ENCODE results near the gene MAF. TPM values are rescaled to one million over a fixed set of nuclear protein-coding genes. Genes with fewer than 3 reads are reported as not detected.

MAF gene
- total RNA-seq, 2 experiments from 2014 or later, result 36.0 to 36.2 TPM

DNA sequence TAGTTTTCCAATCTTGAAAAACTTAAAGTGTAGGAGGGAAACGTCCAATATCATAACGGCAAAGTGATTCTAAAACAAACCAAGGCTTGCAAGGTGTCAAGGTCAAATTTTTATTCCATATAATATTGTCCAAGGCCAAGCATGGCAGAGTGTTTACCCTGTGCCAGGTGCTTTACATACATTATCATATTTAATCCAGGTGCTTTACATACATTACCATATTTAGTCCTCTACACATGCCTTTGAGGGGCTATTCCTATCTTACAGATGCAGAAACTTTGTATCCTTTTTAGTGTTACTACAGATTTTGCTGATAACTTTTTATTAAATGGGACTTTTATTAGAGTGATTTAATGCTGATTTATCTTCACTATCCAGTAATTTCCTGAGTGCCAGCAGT, 23.9 kb downstream of the MAF start:
- H3K36me3 ChIP-seq (ENCODE audit: insufficient read depth, low read length), result no peaks in the 10 kb centered on the region
- no peak overlapping the region for H3K27ac ChIP-seq (ENCODE audit: low read depth in 1 of 2, low read length in 2 of 2)
- TF ChIP-seq, protein P1, sequence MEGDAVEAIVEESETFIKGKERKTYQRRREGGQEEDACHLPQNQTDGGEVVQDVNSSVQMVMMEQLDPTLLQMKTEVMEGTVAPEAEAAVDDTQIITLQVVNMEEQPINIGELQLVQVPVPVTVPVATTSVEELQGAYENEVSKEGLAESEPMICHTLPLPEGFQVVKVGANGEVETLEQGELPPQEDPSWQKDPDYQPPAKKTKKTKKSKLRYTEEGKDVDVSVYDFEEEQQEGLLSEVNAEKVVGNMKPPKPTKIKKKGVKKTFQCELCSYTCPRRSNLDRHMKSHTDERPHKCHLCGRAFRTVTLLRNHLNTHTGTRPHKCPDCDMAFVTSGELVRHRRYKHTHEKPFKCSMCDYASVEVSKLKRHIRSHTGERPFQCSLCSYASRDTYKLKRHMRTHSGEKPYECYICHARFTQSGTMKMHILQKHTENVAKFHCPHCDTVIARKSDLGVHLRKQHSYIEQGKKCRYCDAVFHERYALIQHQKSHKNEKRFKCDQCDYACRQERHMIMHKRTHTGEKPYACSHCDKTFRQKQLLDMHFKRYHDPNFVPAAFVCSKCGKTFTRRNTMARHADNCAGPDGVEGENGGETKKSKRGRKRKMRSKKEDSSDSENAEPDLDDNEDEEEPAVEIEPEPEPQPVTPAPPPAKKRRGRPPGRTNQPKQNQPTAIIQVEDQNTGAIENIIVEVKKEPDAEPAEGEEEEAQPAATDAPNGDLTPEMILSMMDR (IDR thresholded peaks at IDR 0.05), result no peak
- H3K27ac Mint-ChIP-seq, result no peak overlapping the region
- no peak overlapping the region for H3K4me3 Mint-ChIP-seq
- H3K27me3 ChIP-seq (ENCODE audit: control insufficient read depth in 1 of 2, insufficient read depth in 2 of 2, low read length in 2 of 2), result peaks cover 0 to 5% of the 10 kb centered on the region in 2 experiments
- no peaks in the 10 kb centered on the region for H3K9me3 ChIP-seq (ENCODE audit: control insufficient read depth in 1 of 2, insufficient read depth in 1 of 2, low read length in 2 of 2)
- ChIA-PET CTCF (no interaction called here), POLR2A (no interaction called here)
- no peak for ATAC-seq (ENCODE audit: poor library complexity)
- no peaks in the 10 kb centered on the region for H3K4me1 ChIP-seq (ENCODE audit: insufficient read depth, low read length)
- H3K4me3 ChIP-seq (ENCODE audit: low read length), result no peak overlapping the region
- peaks cover 32% of the 10 kb centered on the region for H3K27me3 Mint-ChIP-seq
- no peaks in the 10 kb centered on the region for H3K9me3 Mint-ChIP-seq
- no peaks in the 10 kb centered on the region for H3K4me1 Mint-ChIP-seq (ENCODE audit: low read depth)
- DNase-seq, result no peak
- H3K36me3 Mint-ChIP-seq (ENCODE audit: low read depth), result no peaks in the 10 kb centered on the region
- intact Hi-C loops (cut with DNase I, micrococcal nuclease), result no loop called here

DNA sequence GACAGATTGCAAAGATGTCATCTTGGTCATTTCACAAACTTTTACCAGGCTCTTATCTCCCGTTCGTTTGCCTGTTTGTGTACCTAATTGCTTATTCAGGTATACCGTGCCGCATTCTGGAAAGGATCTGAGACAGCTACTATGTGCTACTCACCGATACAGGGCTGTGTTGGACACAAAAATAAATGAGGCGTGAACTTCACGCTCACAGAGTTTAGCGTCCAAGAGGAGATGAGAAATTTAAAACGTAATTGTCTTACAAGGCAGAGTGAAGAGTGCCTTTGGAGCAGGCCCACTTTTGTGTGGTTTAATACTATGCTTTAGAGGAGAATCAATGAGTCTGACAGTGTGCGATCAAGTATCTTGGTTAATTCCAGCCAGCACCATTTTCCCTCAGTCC, 26.7 kb downstream of the MAF start:
- CTCF ChIA-PET, result no interaction called here
- no peaks in the 10 kb centered on the region for H3K36me3 Mint-ChIP-seq (ENCODE audit: low read depth)
- no peak overlapping the region for H3K4me3 Mint-ChIP-seq

DNA sequence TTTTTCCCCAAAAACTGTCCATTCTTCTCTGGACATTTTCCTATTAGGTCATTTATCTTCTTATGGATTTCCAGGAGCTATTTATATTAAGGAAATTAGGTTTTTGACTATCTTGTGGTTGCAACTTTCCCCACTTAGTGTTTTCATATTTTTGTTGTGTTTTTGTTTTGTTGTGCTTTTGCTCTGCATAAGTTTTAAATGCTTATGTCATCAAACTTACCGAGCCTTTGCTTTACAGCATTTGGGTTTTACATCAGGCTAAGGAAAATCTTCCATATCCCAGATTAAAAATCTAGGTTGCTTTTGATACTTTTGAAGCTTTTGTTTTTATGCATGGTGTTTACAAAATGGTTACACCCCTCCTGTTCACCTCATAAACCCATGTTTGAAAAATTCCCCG, 27.5 kb downstream of the MAF start:
- Histone ChIP-seq H3K36me3 (ENCODE audit: insufficient read depth, low read length) (no peaks in the 10 kb centered on the region), H3K4me1 (ENCODE audit: insufficient read depth, low read length) (no peaks in the 10 kb centered on the region), H3K27ac (ENCODE audit: low read depth in 1 of 2, low read length in 2 of 2) (no peak overlapping the region), H3K9me3 (ENCODE audit: control insufficient read depth in 1 of 2, insufficient read depth in 1 of 2, low read length in 2 of 2) (no peaks in the 10 kb centered on the region), H3K27me3 (ENCODE audit: control insufficient read depth in 1 of 2, insufficient read depth in 2 of 2, low read length in 2 of 2) (no peaks in the 10 kb centered on the region), H3K4me3 (ENCODE audit: low read length) (no peak overlapping the region)
- Mint-ChIP-seq H3K9me3 (no peaks in the 10 kb centered on the region), H3K4me3 (no peak overlapping the region), H3K27ac (no peak overlapping the region), H3K36me3 (ENCODE audit: low read depth) (no peaks in the 10 kb centered on the region), H3K4me1 (ENCODE audit: low read depth) (no peaks in the 10 kb centered on the region), H3K27me3 (peaks cover 37% of the 10 kb centered on the region)
- ChIA-PET CTCF (no interaction called here), POLR2A (no interaction called here)
- TF ChIP-seq, protein P1 (IDR thresholded peaks at IDR 0.05), result no peak
- DNase-seq (no peak), ATAC-seq (ENCODE audit: poor library complexity) (no peak)
- intact Hi-C loops (cut with DNase I, micrococcal nuclease), result no loop called here

More for the DNA sequence above, 26.7 kb downstream of the MAF start:
- no peaks in the 10 kb centered on the region for H3K9me3 ChIP-seq (ENCODE audit: control insufficient read depth in 1 of 2, insufficient read depth in 1 of 2, low read length in 2 of 2)
- TF ChIP-seq, protein P1 (IDR thresholded peaks at IDR 0.05), result no peak
- no peaks in the 10 kb centered on the region for H3K36me3 ChIP-seq (ENCODE audit: insufficient read depth, low read length)
- no peaks in the 10 kb centered on the region for H3K9me3 Mint-ChIP-seq
- intact Hi-C loops (cut with DNase I, micrococcal nuclease), result no loop called here
- no peak overlapping the region for H3K27ac Mint-ChIP-seq
- ATAC-seq (ENCODE audit: poor library complexity) (no peak), DNase-seq (no peak)
- POLR2A ChIA-PET, result no interaction called here
- H3K4me1 Mint-ChIP-seq (ENCODE audit: low read depth), result no peaks in the 10 kb centered on the region
- no peak overlapping the region for H3K4me3 ChIP-seq (ENCODE audit: low read length)
- H3K27me3 Mint-ChIP-seq, result peaks cover 37% of the 10 kb centered on the region
- H3K27ac ChIP-seq (ENCODE audit: low read depth in 1 of 2, low read length in 2 of 2), result no peak overlapping the region
- H3K27me3 ChIP-seq (ENCODE audit: control insufficient read depth in 1 of 2, insufficient read depth in 2 of 2, low read length in 2 of 2), result no peaks in the 10 kb centered on the region
- no peaks in the 10 kb centered on the region for H3K4me1 ChIP-seq (ENCODE audit: insufficient read depth, low read length)

All from CD4-positive, alpha-beta T cell (primary cell).